GM18499 (cell line): ENCODE data around the gene FGF12.

Experiments used
- ATAC-seq: cut with Tn5 transposase; IDR thresholded peaks from one replicate; pipeline ENCODE4 v1.9.1; 2021; ENCODE audit warnings: moderate number of reproducible peaks; ENCODE audit not compliant: insufficient read depth, unreplicated experiment

Gene FGF12

DNA sequence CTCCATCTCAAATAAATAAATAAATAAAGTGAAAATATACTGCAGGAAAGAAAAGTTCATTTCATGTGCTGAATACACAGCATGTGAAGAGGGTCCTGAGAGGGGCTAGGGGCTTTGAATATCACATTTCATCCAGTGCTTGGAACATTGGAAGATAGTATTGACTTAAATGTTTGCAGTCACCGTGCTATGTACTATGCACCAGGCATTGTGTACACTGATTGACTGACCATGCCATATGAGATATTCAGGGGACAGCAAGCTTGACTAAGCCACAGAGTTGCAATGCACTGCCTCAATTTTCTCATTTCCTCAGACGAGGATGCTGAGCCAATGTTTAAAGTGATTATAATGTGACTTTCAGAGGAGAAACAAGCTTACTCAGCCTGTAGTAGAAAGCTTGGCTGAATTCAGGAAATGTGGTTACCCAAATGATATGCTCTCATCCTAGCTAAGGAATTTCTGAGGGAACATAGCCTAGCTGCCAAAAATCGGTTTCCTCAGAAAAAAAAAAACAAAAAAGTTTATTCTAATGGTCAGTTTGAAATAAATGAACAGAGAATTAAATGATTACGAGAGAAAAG lies 557.9 kb downstream of the FGF12 start:
- no peak for ATAC-seq

DNA sequence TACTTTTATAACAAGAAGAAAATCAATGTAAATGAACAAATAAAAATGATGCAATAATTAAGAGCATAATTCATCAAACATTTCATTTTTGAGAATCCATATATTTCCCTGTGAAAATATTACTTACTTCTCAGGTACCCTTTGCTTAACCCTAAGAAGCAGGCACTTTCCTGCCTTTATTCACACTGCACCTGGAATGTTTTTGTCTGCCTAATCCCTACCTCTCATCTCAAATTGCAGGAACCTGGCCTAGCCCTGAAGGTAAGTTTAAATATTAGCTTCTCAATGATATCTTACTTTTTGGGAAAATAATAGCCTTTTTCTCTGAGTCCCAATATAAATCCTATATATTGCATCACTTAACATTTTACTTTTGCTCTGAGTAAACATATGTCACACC lies 559.1 kb downstream of the FGF12 start:
- no peak for ATAC-seq

DNA sequence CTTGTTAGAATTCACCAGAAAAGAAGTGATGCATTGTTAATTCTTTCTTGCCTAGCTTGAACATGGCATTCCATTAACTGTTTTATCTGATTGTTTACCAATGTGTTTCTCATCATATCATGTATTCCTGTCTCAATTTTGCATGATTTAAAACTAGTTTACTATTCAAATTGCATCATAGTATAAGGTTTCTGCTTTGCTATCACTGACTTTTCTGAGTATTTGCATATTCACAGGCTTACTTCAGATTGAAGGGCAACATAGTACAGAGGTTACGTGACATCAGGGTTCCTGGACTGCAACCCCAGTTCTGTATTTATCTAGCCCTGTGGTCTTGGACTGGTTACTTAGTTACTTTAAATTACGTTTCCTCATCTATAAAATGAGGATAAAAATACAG lies 561.8 kb downstream of the FGF12 start:
- ATAC-seq, result no peak

DNA sequence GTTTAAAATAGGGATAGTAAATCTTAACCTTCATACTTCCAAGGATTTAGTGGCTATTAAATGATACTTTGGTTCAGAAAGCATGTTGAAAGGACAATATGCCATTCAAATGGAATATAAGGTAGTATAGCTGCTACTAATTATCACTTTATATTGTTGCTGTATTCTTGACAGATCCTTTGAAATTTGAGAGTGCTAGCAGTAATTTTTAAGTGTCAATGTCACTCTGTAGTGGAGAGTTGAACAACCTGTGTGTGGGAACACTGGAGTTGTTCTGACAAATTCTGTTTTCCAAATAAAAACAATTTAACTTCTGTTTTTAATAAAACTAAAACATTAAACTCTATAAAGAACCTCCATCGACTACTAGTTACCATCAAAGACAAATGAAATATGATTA lies 565.7 kb downstream of the FGF12 start:
- ATAC-seq, result no peak

DNA sequence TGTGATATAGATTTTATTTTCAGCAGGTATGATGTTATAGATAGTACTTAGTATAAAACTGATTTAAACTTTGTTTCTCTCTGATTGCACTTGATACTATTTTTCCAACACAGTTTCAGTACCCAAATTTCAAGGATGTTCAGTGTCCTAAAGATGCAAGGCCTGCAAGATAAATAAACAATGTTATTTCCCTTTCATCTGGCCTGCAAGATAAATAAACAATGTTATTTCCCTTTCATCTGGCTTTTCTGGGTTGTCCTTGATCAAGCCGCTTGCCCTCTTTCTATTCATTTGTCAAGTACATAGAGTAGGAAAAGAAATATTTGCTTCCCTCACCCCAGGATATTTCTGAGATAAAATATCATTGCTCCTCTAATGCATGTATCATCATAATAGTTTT lies 571.0 kb downstream of the FGF12 start:
- no peak for ATAC-seq

DNA sequence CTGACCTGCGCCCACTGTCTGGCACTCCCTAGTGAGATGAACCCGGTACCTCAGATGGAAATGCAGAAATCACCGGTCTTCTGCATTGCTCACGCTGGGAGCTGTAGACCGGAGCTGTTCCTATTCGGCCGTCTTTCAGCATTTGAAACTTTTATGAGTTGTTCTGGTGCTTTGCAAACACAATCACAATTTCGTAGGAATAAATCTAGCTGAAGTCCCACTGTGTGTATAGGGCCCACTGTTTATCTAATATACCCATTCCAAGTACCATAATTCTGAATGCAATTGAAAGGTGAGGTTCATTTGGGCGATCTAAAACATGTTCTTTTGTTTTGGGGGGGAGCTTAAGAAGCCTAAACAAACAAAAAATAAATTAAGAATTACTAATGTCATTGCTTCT lies 572.1 kb downstream of the FGF12 start:
- ATAC-seq, result no peak

DNA sequence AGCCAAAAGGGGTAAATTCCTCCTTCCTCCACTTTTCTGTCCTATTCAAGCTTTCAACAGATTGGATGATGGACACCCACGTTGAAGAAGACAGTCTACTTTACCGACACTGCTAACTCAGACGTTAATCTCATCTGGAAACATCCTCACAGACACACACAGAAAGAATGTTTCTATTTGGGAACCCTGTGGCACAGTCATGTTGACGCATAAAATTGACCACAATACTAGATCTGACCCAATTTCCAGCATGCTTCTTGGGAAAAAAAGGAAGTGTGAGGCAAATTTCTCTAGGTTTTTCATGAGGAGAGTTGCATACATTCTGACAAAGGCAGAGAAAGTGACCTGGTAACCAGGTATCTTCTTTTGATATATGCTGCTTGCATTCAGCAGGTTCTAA lies 594.1 kb downstream of the FGF12 start:
- no peak for ATAC-seq

DNA sequence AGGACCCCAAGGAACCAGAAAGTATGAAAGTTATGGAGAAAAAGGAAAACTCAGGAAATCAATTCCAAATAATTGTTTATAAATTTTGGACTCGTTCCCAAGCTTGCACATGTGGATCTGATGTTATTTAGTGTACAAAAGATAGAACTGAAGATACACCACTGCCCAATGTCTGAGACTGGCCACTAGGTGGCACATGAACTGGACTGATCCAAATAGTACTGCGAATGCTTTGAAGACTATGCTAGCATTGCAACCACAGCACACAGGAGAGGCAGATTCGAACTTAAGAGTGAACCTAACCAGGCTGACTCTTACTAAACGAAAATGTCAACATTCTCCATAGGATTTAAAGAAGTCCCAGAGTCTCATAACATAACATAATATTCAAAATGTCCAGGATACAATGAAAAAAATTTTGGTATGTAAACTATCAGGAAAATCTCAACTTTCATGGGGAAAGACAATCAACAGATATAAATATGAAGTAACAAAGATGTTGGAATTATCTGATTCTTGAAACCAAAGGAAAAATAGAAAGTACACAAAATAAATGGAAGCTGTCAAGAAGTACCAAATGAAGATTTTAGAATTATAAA lies 596.7 kb downstream of the FGF12 start:
- ATAC-seq, result peak; percentile 83

DNA sequence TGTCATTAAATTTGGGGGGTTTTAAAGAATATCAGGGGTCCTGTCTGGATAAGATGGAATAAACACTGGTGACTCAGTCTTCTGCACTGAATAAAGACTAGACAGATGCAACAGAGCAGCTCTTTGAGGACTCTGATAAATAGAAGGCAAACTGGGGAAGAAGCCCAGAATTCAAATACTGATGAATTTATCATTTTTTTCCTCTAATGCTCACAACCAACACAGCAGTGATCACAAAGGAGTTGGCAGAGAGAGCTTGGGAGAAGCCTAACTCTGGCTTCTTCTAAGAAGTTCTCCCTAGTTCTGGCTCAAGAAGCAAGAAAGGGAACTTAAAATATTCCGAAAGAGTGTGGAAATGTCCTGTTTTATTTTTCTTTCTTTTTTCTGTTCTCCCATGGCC lies 597.8 kb downstream of the FGF12 start:
- no peak for ATAC-seq

DNA sequence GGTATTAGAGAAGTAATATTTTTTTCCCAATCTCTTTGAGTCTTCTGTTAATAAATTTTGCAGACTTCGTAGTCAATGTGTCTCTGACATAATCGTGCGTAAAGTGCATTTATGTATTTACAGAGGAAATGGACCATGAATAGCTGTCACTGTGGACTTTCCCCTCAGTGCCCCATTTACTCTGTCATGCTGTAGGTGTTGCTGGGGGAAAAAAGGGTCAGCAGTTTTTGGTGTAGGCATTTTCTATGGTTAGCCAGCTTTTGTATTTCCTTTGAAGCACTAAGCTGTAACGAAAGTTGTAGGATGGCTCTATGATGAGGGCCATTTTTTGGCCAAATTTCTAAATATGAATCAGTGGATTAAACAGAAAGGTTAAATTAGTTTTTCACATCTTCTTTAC lies 598.4 kb downstream of the FGF12 start:
- ATAC-seq, result peak; percentile 43

DNA sequence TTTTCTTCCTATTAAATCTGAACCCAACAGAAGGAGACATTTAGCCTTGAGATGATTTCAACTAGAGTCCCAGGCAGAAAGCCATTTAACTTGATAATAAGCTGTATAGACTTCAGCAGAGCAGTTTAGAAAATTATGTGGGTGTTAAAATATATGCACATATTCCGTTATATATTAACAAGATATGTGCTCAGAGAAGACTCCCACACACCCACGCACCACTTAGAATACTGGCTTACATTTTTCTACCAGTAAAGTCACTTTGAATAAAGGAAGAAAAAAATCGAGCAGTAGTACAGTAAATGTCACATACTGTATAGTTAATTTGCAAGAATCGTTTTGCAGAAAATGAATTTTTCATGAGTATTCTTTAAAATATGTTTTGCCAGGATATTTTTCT lies 599.3 kb downstream of the FGF12 start:
- ATAC-seq, result no peak

DNA sequence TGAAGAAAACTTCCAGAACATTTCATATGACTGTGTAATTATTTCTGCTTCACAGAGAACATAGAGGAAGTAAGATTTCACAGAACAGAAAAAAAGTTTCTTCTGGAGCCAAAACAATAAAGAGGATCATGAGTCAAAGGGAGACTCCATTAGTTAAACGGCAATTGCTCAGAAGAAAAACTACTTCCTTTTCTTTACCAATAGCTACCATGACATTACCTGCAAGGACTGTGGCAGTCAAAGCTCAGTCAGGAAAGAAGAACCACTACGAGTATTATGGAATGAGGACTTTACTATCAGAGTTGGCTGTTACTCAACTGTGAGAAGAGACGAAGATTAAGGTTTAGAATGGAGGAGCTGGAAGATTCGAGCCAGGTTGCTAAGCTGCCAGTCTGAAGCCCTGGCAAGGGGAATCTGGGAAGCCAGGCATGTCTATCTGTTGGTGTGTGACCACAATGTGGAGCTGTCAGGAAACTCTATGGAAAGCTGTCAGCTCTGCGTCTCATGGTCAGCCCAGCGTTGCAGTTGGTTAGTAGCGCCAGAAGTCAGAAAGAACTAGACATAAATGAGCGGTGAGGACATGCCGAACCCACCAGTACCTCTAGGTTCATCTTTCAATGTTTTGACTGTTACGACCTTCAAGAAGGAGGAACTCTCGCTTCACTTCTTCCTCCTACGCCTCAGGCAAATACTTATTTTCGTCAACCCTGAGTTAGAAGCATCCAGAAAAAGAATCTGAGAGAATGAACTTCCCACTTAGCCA lies 604.3 kb downstream of the FGF12 start:
- peak; percentile 93 for ATAC-seq

DNA sequence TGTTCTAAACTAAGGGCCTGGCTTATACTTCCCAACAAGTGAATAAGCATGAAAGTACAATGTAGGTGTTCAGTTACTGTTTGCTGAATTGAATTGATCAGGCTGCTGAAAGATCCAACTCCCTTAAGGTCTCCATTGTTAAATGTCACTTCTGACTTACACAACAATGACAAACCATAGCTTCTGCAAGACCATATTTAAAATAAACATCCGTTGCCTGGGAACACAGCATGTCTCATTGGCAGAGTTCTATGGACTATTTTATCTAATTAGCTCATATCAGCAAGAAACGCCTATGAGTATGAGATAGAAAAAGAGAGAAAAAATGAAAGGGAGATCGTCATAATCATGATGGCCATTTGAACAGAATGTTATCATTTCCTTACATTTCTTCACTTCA lies 605.4 kb downstream of the FGF12 start:
- no peak for ATAC-seq

DNA sequence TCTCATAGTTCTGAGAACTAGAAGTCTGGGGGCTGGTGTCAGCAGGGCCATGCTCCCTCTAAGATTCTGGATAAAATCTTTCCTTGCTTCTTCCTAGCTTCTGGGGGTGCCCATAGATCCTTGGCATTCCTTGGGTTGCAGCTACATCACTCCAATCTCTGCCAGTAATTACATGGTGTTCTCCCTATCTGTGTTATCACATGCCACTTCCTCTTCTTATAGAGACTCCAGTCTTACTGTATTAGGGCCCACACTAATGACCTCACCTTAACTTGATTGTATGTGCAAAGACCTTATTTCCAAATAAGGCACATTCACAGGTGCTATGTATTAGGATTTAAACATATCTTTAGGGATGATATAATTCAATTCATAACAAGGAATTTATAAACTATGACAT lies 618.5 kb downstream of the FGF12 start:
- ATAC-seq, result no peak

DNA sequence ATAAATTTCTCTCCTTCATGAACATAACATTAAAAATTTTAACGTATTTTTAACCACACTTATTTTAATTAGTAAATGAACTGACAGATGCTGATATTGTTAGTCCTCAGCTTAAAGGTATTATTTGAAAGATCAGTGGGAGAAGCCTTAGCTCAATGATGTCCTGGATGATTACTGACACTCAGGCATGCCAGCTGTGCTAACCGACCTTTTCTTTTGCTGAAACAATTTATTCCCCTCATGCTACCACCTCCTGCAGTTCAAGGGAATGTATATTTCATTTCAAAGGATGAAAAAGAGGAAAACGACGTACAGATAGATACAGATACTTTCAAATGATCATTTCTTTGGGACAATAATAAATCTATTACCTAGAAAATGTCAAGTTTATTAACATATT lies 620.8 kb downstream of the FGF12 start:
- no peak for ATAC-seq

DNA sequence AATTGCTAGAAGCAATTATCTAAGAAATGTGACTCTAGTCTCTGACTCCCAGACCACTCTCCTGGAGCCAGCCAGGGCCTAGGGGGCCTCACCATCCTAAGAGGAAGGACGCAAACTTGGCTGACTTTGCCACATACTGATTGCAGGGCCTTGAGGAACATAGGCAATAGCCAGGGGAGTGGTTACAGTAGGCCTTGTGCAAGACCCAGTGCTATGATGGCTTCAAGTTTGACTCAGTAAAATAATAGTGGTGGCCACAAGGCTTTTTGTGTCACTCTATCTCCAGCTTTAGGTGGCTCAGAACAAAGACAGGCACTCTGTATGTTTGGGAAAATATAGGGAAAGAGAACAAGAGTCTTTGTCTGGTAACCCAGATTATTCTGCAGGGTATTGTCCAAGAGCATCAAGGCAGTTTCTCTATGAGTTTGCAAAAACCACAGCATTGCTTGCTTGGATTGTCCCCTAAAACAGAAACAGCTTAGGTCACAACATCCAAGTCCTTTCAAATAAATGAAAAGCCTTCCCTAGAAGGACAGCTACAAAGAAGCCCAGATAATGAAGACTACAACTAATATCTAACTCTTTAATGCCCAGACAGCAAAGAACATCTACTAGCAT lies 634.8 kb downstream of the FGF12 start:
- no peak for ATAC-seq

DNA sequence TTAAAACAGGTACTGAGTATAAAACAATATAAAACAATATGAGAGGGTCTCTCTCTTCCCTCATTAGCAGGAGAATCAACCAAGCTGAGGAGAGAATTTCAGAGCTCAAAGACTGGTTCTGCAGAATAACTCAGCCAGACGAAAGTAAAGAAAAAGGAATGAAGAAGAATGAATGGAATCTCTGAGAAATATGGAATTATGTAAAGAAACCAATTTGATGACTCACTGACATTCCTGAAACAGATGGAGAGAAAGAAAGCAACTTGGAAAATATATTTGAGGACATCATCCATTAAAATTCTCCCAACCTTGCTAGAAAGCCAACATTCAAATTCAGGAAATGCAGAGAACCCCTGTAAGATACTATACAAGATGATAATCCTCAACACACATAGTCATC lies 635.5 kb downstream of the FGF12 start:
- ATAC-seq, result no peak

DNA sequence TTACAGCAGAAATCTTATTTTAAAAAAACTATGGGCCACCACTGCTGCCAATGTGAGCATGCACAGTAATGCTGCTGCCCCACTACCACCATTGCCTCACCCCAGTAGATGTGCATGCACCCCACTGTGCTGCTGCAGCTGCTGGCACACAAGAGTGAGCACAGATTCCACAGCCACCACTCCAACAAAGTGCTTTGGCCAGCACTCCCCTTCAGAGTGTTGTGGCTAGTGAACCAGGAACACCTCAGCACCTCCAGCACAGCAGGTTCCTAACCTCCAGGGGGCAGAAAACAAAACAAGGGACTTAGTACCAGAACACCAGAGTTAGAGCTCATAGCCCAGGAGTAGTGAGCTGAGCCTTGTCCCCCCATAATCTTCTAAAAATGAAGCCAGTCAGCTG lies 636.8 kb downstream of the FGF12 start:
- peak; percentile 49 for ATAC-seq
